ENCODE data around the gene TRMT11. TPM values are rescaled to one million over a fixed set of nuclear protein-coding genes. Genes with fewer than 3 reads are reported as not detected.

The TRMT11 gene
- total and polyA plus RNA-seq, 2 of the 8 experiments (the other 6 are each of a cell fraction or from before 2014, with no cell fraction given) = 19.7 to 32.4 TPM

GRCh38 chr6:126077810-126078776 lies 91.8 kb downstream of the TRMT11 start:
- 91% methylated on average over 11 of the region's 11 CpGs; no CpG with 5 or more reads in 1 of the 2 experiments for WGBS, 2 experiments (ENCODE audit: extremely low coverage in 1 of 2, insufficient coverage in 1 of 2, insufficient read length in 1 of 2, insufficient replicate concordance in 2 of 2, low coverage in 1 of 2, low lambda C conversion rate in 2 of 2, missing lambda C conversion rate in 1 of 2)
- TF ChIP-seq RBBP5 (IDR thresholded peaks at IDR 0.05; ENCODE audit: borderline replicate concordance, low read depth, low read length) (no peak), EZH2 (IDR thresholded peaks at IDR 0.05; ENCODE audit: low read depth, low read length, severe bottlenecking) (no peak), JUN (IDR thresholded peaks at IDR 0.05; ENCODE audit: low read depth, low read length) (no peak), GTF2F1 (IDR thresholded peaks at IDR 0.05; ENCODE audit: borderline replicate concordance, low read depth, low read length) (no peak), PHF8 (conservative IDR thresholded peaks at IDR 0.05; ENCODE audit: low read depth, low read length) (no peak), BRCA1 (IDR thresholded peaks at IDR 0.05; ENCODE audit: low read depth, low read length) (no peak), ASH2L (IDR thresholded peaks at IDR 0.05; ENCODE audit: low read length) (no peak), KDM1A (IDR thresholded peaks at IDR 0.05; ENCODE audit: borderline replicate concordance, low read length) (no peak), SUZ12 (IDR thresholded peaks at IDR 0.05; ENCODE audit: low read length) (no peak), BACH1 (IDR thresholded peaks at IDR 0.05; ENCODE audit: low read length) (no peak)
- TF ChIP-seq, protein P1, sequence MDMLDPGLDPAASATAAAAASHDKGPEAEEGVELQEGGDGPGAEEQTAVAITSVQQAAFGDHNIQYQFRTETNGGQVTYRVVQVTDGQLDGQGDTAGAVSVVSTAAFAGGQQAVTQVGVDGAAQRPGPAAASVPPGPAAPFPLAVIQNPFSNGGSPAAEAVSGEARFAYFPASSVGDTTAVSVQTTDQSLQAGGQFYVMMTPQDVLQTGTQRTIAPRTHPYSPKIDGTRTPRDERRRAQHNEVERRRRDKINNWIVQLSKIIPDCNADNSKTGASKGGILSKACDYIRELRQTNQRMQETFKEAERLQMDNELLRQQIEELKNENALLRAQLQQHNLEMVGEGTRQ (IDR thresholded peaks at IDR 0.05; ENCODE audit: low read length) = no peak

More at GRCh38 chr6:126077810-126078776, 91.8 kb downstream of the TRMT11 start:
- Histone ChIP-seq H3K79me1 (ENCODE audit: low read depth, low read length) (no peaks in the 10 kb centered on the region), H2AK5ac (ENCODE audit: low read depth, low read length) (no peak overlapping the region), H3K79me2 (ENCODE audit: control insufficient read depth in 1 of 2, insufficient read depth in 2 of 2, low read length in 2 of 2) (no peaks in the 10 kb centered on the region), H2AFZ (ENCODE audit: low read length) (no peak overlapping the region), H2BK120ac (replicated peaks; ENCODE audit: low read depth, low read length) (no peak overlapping the region), H4K8ac (ENCODE audit: extremely low read depth, insufficient read depth, low read length) (no peak overlapping the region), H2BK5ac (ENCODE audit: low read depth, low read length) (no peak overlapping the region), H4K91ac (replicated peaks; ENCODE audit: insufficient read length, low read length) (no peak overlapping the region), H4K20me1 (replicated peaks in 1 of 2; ENCODE audit: control insufficient read depth in 1 of 2, insufficient read depth in 2 of 2, low read length in 2 of 2) (no peaks in the 10 kb centered on the region), H3K9me3 (ENCODE audit: insufficient read depth in 2 of 2, low read depth in 1 of 2, low read length in 1 of 2) (no peaks in the 10 kb centered on the region; a peak in 1 of 4 replicates), H3K27me3 (replicated peaks in 1 of 4; ENCODE audit: control insufficient read depth in 3 of 4, extremely low read depth in 1 of 4, insufficient read depth in 3 of 4, low read length in 3 of 4) (peaks cover 0 to 2% (median 0%) of the 10 kb centered on the region in 4 experiments; a peak in 1 of 7 replicates), H3K56ac (replicated peaks; ENCODE audit: insufficient read length, low read depth, low read length) (no peak overlapping the region), H2BK12ac (ENCODE audit: low read depth, low read length) (no peak overlapping the region), H3K14ac (ENCODE audit: insufficient read length) (no peak overlapping the region), H3K9ac (replicated peaks in 1 of 4; ENCODE audit: extremely low read depth in 1 of 4, low read depth in 3 of 4, low read length in 3 of 4) (no peak overlapping the region; a peak in 1 of 7 replicates), H3K18ac (ENCODE audit: extremely low read depth, low read length) (no peak overlapping the region), H2BK15ac (ENCODE audit: low read length) (no peak overlapping the region), H3K23me2 (ENCODE audit: low read depth, low read length) (no peaks in the 10 kb centered on the region), H4K5ac (ENCODE audit: insufficient read length, low read depth, low read length) (no peak overlapping the region), H3K36me3 (ENCODE audit: control insufficient read depth in 2 of 4, insufficient read depth in 4 of 4, low read length in 3 of 4) (no peaks in the 10 kb centered on the region), H3K4me1 (replicated peaks in 1 of 4; ENCODE audit: control insufficient read depth in 3 of 4, insufficient read depth in 4 of 4, low read length in 3 of 4) (no peaks in the 10 kb centered on the region), H2BK20ac (ENCODE audit: low read length) (no peak overlapping the region), H3K27ac (ENCODE audit: low read depth, low read length) (no peak overlapping the region), H3K4me3 (ENCODE audit: extremely low read depth in 1 of 4, insufficient read depth in 2 of 4, low read depth in 3 of 4, low read length in 4 of 4) (no peak overlapping the region), H3K4ac (replicated peaks; ENCODE audit: insufficient read length, low read depth, low read length) (no peak overlapping the region), H3K4me2 (ENCODE audit: insufficient read depth in 1 of 2, low read depth in 2 of 2, low read length in 2 of 2) (no peak overlapping the region), H3K23ac (ENCODE audit: insufficient read length) (no peak overlapping the region)
- FAIRE-seq (no peak), DNase-seq (ENCODE audit: low read depth in 1 of 2, low spot score in 2 of 2) (no peak)
- ChIA-PET POLR2A (ENCODE audit: partially characterized antibody) (interaction anchor here (1.6 kb wide), 1 partner anchor 12 kb away, joined by 4 read pairs; no protein-coding TSS in a partner anchor), CTCF (ENCODE audit: partially characterized antibody) (interaction anchor here (0.6 to 1.3 kb wide), 2 partner anchors 42 to 143 kb away, joined by 3 read pairs; no protein-coding TSS in a partner anchor)
